ENCODE measurements around the gene ESPL1.

ESPL1 gene

DNA sequence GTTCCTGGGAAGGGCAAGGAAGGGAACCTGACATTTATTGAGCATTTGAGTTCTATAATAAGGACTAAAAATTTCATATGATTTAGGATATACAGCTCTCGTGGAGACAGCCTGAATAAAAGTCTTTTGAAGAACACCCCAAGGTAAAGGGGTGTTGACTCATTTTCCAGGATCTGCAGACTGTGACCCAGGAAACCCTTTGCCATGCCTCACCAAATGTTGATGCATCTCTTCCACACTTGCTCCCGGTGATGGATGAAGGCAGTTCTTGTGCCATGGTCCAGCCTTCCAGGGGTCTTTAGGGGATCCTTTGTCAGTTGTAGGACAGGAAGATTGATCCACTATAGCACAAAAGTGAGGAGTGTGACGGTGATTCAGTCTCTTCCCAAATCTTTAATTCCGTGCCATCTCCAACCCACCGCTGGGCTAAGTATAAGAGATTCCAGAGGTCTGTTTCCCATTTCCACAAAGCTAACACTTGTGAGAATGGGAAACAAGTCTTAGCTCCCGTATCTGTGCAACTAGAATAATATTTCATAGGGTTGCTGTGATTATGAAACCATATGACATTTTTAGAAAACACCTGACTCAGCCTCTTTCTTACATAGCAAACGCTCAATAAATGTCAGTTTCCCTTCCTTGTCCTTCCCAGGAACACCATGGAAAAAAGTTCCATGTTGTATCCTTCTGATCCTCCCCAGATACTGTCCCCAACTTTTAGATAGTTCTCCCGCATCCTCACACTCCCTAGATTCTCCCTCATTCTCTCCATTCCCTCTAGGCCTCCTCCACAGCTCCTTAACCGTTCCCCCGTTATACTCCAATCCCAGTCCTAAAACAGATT lies 52.5 kb downstream of the ESPL1 start:
- TF ChIP-seq SIN3A (IDR thresholded peaks at IDR 0.05; ENCODE audit: borderline replicate concordance, insufficient read depth, low read length) (no peak), TAF1 (IDR thresholded peaks at IDR 0.05; ENCODE audit: borderline replicate concordance, insufficient read depth, low read length) (no peak), FOXP2 (optimal IDR thresholded peaks at IDR 0.05; ENCODE audit: borderline replicate concordance, extremely low read depth, extremely low read length, insufficient read depth) (no peak), POLR2AphosphoS5 (IDR thresholded peaks at IDR 0.05; ENCODE audit: low read depth, low read length) (no peak)
- TF ChIP-seq, protein P1, sequence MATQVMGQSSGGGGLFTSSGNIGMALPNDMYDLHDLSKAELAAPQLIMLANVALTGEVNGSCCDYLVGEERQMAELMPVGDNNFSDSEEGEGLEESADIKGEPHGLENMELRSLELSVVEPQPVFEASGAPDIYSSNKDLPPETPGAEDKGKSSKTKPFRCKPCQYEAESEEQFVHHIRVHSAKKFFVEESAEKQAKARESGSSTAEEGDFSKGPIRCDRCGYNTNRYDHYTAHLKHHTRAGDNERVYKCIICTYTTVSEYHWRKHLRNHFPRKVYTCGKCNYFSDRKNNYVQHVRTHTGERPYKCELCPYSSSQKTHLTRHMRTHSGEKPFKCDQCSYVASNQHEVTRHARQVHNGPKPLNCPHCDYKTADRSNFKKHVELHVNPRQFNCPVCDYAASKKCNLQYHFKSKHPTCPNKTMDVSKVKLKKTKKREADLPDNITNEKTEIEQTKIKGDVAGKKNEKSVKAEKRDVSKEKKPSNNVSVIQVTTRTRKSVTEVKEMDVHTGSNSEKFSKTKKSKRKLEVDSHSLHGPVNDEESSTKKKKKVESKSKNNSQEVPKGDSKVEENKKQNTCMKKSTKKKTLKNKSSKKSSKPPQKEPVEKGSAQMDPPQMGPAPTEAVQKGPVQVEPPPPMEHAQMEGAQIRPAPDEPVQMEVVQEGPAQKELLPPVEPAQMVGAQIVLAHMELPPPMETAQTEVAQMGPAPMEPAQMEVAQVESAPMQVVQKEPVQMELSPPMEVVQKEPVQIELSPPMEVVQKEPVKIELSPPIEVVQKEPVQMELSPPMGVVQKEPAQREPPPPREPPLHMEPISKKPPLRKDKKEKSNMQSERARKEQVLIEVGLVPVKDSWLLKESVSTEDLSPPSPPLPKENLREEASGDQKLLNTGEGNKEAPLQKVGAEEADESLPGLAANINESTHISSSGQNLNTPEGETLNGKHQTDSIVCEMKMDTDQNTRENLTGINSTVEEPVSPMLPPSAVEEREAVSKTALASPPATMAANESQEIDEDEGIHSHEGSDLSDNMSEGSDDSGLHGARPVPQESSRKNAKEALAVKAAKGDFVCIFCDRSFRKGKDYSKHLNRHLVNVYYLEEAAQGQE (IDR thresholded peaks at IDR 0.05; ENCODE audit: insufficient read depth in 1 of 2, low read depth in 2 of 2, low read length in 2 of 2) = no peak

DNA sequence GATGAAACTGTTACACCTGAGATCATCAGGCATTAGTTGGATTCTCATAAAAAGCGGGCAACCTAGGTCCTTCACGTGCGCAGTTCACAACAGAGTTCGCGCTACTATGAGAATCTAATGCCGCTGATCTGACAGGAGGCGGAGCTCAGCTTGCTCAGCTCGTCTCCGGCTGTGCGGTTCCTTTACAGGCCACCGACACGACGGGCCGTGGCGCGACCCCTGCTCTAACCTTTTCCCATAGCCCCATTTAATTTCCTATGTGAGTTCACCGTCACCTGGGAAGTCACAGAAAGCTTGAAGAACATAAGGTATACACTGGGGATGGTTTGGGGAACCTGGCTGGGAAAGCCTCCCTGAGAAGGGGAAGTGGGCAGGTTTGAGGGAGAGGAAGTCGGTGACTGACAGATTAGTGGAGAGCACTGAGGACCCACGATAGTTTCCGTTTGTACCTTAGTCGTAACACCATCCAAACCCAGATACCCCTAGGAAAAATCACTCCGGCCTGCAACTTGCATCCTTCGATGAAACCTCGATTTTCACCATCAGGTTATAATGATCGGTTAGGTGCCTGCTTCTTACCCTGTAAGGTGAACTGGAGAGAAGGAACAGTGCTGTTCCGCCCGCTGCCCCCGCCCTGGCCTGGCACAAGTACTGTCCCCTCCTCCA lies 56.1 kb downstream of the ESPL1 start:
- no peak for TF ChIP-seq TAF1 (IDR thresholded peaks at IDR 0.05; ENCODE audit: borderline replicate concordance, insufficient read depth, low read length)
- TF ChIP-seq SIN3A (IDR thresholded peaks at IDR 0.05; ENCODE audit: borderline replicate concordance, insufficient read depth, low read length) = no peak
- no peak for TF ChIP-seq POLR2AphosphoS5 (IDR thresholded peaks at IDR 0.05; ENCODE audit: low read depth, low read length)
- TF ChIP-seq, protein P1 (IDR thresholded peaks at IDR 0.05; ENCODE audit: insufficient read depth in 1 of 2, low read depth in 2 of 2, low read length in 2 of 2) = no peak
- TF ChIP-seq FOXP2 (optimal IDR thresholded peaks at IDR 0.05; ENCODE audit: borderline replicate concordance, extremely low read depth, extremely low read length, insufficient read depth) = no peak

DNA sequence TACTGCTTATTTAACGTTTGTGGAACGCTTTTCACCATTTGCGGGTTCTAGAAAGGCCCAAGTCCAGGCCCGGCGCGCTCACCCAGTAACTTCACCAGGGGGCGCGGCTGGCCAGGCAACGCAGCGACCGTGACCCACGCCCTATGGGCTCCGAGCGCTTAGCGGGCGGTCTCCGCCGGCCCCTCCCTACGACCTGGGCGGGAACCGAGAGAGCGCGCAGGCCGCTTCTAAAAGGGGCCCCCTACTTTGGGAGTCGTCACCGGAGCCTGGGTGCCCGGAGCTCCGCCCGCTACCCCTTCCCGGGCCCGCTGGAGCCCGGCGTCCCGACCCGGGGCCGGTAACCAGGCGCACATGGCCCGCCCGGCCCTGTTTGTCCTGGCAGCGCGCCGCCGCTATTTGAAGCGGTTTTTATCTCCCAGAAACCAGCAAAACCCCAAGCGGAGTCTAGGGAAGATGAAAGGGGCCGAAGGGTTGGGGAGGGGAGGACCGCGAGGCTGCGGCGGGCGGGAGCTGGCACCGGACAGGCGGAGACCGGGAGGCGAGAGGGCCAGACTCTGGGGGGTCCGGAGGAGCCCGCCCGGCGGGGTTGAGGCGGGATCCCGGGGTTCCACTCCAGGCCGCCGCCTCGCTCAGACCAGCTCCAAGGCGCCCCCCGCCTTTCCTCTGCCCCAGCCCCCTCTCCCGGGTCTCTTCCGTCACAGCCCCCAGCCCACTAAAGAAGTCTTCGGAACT lies 56.8 kb downstream of the ESPL1 start:
- TF ChIP-seq POLR2AphosphoS5 (IDR thresholded peaks at IDR 0.05; ENCODE audit: low read depth, low read length) (peak; percentile 64), TAF1 (IDR thresholded peaks at IDR 0.05; ENCODE audit: borderline replicate concordance, insufficient read depth, low read length) (no peak), SIN3A (IDR thresholded peaks at IDR 0.05; ENCODE audit: borderline replicate concordance, insufficient read depth, low read length) (no peak), FOXP2 (optimal IDR thresholded peaks at IDR 0.05; ENCODE audit: borderline replicate concordance, extremely low read depth, extremely low read length, insufficient read depth) (peak; percentile 39)
- TF ChIP-seq, protein P1 (IDR thresholded peaks at IDR 0.05; ENCODE audit: insufficient read depth in 1 of 2, low read depth in 2 of 2, low read length in 2 of 2) = no peak

- no peak for TF ChIP-seq SIN3A (IDR thresholded peaks at IDR 0.05; ENCODE audit: borderline replicate concordance, insufficient read depth, low read length)
- no peak for TF ChIP-seq TAF1 (IDR thresholded peaks at IDR 0.05; ENCODE audit: borderline replicate concordance, insufficient read depth, low read length)
- TF ChIP-seq, protein P1 (IDR thresholded peaks at IDR 0.05; ENCODE audit: insufficient read depth in 1 of 2, low read depth in 2 of 2, low read length in 2 of 2) = no peak
- TF ChIP-seq POLR2AphosphoS5 (IDR thresholded peaks at IDR 0.05; ENCODE audit: low read depth, low read length) = no peak
- no peak for TF ChIP-seq FOXP2 (optimal IDR thresholded peaks at IDR 0.05; ENCODE audit: borderline replicate concordance, extremely low read depth, extremely low read length, insufficient read depth)
Measured at GRCh38 chr12:53325511-53326061, 57.5 kb downstream of the ESPL1 start.
